A549 (cell line): ENCODE data around the gene GRIK4. TPM values are rescaled to one million over a fixed set of nuclear protein-coding genes. Genes with fewer than 3 reads are reported as not detected.

Experiments used
- ATAC-seq, 2 experiments: fragments of 200-7000 bp in 1 of 2; fragments of >200 bp in 1 of 2; cut with Nextera tagmentation in 1 of 2; cut with Tn5 transposase in 1 of 2; 3 replicates each; pipeline versions ENCODE4 v1.8.0 to v1.9.1; 2018 to 2020; ENCODE audit warnings: mild to moderate bottlenecking in 1 of 2, moderate library complexity in 1 of 2
- CTCF ChIA-PET: fragments of 300-600 bp; sonication (Branson Sonifier 250); formaldehyde crosslinking; extraction: SDS; loops from one replicate; lab custom pipeline; 2021; ENCODE audit warnings: antibody characterized with exemption, inconsistent platforms; lab: Yijun Ruan, JAX
- POLR2A ChIA-PET: fragments of 350-600 bp; formaldehyde crosslinking; extraction: SDS; loops from one replicate; lab custom pipeline; 2021; ENCODE audit warnings: antibody characterized with exemption, inconsistent platforms; lab: Yijun Ruan, JAX
- DNase-seq, 2 experiments: peaks; one replicate each; pipeline versions ENCODE4 v3.0.0 to v3.0.0-alpha.2; 2011 to 2016; ENCODE audit warnings: low read depth in 1 of 2, low spot score in 1 of 2
- FAIRE-seq: peaks from 2 replicates; lab custom pipeline; 2011; peaks lifted over from hg19 to GRCh38; lab: Jason Lieb, UNC
- H3K27ac ChIP-seq, 2 experiments: fragments of >200 bp; sonication (Bioruptor Twin); formaldehyde crosslinking; 3 replicates each; pipeline ENCODE4 v1.5.1; 2016 to 2017
- H3K4me1 ChIP-seq: fragments of >200 bp; sonication (Bioruptor Twin); formaldehyde crosslinking; 3 replicates; pipeline ENCODE4 v1.6.1; 2016
- H3K4me2 ChIP-seq: fragments of >200 bp; sonication (Bioruptor Twin); formaldehyde crosslinking; 3 replicates; pipeline ENCODE4 v1.6.1; 2016
- H3K4me3 ChIP-seq: fragments of >200 bp; sonication (Bioruptor Twin); formaldehyde crosslinking; 3 replicates; pipeline ENCODE4 v1.5.1; 2016
- H3K9me3 ChIP-seq: fragments of >200 bp; sonication (Bioruptor Twin); formaldehyde crosslinking; 3 replicates; pipeline ENCODE4 v1.6.1; 2016
- BCL3 ChIP-seq: fragments of >200 bp; sonication (Bioruptor Twin); formaldehyde crosslinking; IDR thresholded peaks from 3 replicates; pipeline ENCODE4 v1.6.1; 2016
- CBX2 ChIP-seq: fragments of 200-600 bp; sonication (generic); IDR thresholded peaks from 2 replicates; pipeline ENCODE4 v1.6.1; 2016; ENCODE audit warnings: low read depth, mild to moderate bottlenecking, borderline replicate concordance
- CBX8 ChIP-seq: fragments of 200-600 bp; sonication (generic); IDR thresholded peaks from 2 replicates; pipeline ENCODE4 v1.6.1; 2016
- CEBPB ChIP-seq, 2 experiments: fragments of >200 bp in 1 of 2; sonication (Bioruptor Twin) in 1 of 2; formaldehyde crosslinking in 1 of 2; IDR thresholded peaks; 2 replicates each; pipeline ENCODE4 v1.6.1; 2012 to 2016
- CHD2 ChIP-seq: fragments of 150-350 bp; IDR thresholded peaks from 2 replicates; pipeline ENCODE4 v1.6.1; 2014; ENCODE audit warnings: low read length; ENCODE audit not compliant: partially characterized antibody
- CHD4 ChIP-seq: fragments of 200-600 bp; sonication (generic); IDR thresholded peaks from 2 replicates; pipeline ENCODE4 v1.6.1; 2016; ENCODE audit warnings: antibody characterized with exemption, mild to moderate bottlenecking, borderline replicate concordance
- CTCF ChIP-seq: fragments of >200 bp; sonication (Bioruptor Twin); formaldehyde crosslinking; IDR thresholded peaks from 3 replicates; pipeline ENCODE4 v1.5.1; 2016
- EHMT2 ChIP-seq: fragments of 200-600 bp; sonication (generic); IDR thresholded peaks from 2 replicates; pipeline ENCODE4 v1.6.1; 2016; ENCODE audit warnings: antibody characterized with exemption, low read depth, mild to moderate bottlenecking, moderate library complexity
- EP300 ChIP-seq, 2 experiments: fragments of >200 bp; sonication (Bioruptor Twin); formaldehyde crosslinking; IDR thresholded peaks; 2 replicates in 1 of 2; 3 replicates in 1 of 2; pipeline ENCODE4 v1.6.1; 2016 to 2017
- FOSB ChIP-seq: fragments of 250-450 bp; sonication (Bioruptor Pico); IDR thresholded peaks from 2 replicates; pipeline ENCODE4 v1.5.0; 2020; ENCODE audit warnings: mild to moderate bottlenecking, moderate library complexity
- HEYL ChIP-seq: fragments of 250-450 bp; sonication (Bioruptor Pico); IDR thresholded peaks from 2 replicates; pipeline ENCODE4 v1.8.0; 2021; ENCODE audit warnings: mild to moderate bottlenecking, moderate library complexity
- HMGXB4 ChIP-seq: fragments of 250-450 bp; sonication (Bioruptor Pico); IDR thresholded peaks from 2 replicates; pipeline ENCODE4 v1.5.0; 2021; ENCODE audit warnings: mild to moderate bottlenecking, moderate library complexity, borderline replicate concordance
- HOXA7 ChIP-seq: fragments of 250-450 bp; sonication (Bioruptor Pico); IDR thresholded peaks from 2 replicates; pipeline ENCODE4 v1.5.0; 2020; ENCODE audit warnings: mild to moderate bottlenecking, moderate library complexity
- JUN ChIP-seq, 2 experiments: fragments of >200 bp; sonication (Bioruptor Twin); formaldehyde crosslinking; IDR thresholded peaks; 2 replicates in 1 of 2; 3 replicates in 1 of 2; pipeline ENCODE4 v1.6.1; 2016 to 2017
- NR3C1 ChIP-seq: fragments of >200 bp; sonication (Bioruptor Twin); formaldehyde crosslinking; IDR thresholded peaks from 3 replicates; pipeline ENCODE4 v1.6.1; 2017
- POLR2A ChIP-seq: IDR thresholded peaks from 2 replicates; pipeline ENCODE4 v1.6.1; 2012; ENCODE audit warnings: mild to moderate bottlenecking, low read length
- RARB ChIP-seq: fragments of 250-450 bp; sonication (Bioruptor Pico); IDR thresholded peaks from 2 replicates; pipeline ENCODE4 v1.8.0; 2021; ENCODE audit warnings: mild to moderate bottlenecking, moderate library complexity
- RFX5 ChIP-seq: fragments of 450-650 bp; IDR thresholded peaks from 2 replicates; pipeline ENCODE4 v1.7.1; 2014; ENCODE audit warnings: antibody characterized with exemption, mild to moderate bottlenecking, moderate library complexity
- RNF2 ChIP-seq: fragments of 200-600 bp; sonication (generic); IDR thresholded peaks from 2 replicates; pipeline ENCODE4 v1.6.1; 2016; ENCODE audit warnings: low read depth, mild to moderate bottlenecking, antibody characterized with exemption, moderate library complexity, borderline replicate concordance
- SMC3 ChIP-seq: fragments of >200 bp; sonication (Bioruptor Twin); formaldehyde crosslinking; IDR thresholded peaks from 3 replicates; pipeline ENCODE4 v1.6.1; 2018; ENCODE audit warnings: inconsistent platforms
- SREBF2 ChIP-seq: fragments of 450-650 bp; IDR thresholded peaks from 2 replicates; pipeline ENCODE4 v1.6.1; 2014; ENCODE audit warnings: mild to moderate bottlenecking, moderate library complexity
- TP53 ChIP-seq: fragments of 250-450 bp; sonication (Bioruptor Pico); IDR thresholded peaks from 2 replicates; pipeline ENCODE4 v1.5.0; 2021; ENCODE audit warnings: mild to moderate bottlenecking, moderate library complexity
- ZC3H11A ChIP-seq: fragments of 450-650 bp; IDR thresholded peaks from 2 replicates; pipeline ENCODE4 v1.6.1; 2014; ENCODE audit warnings: antibody characterized with exemption, mild to moderate bottlenecking
- ZNF302 ChIP-seq: fragments of 250-450 bp; sonication (Bioruptor Pico); IDR thresholded peaks from 2 replicates; pipeline ENCODE4 v1.9.0; 2021; ENCODE audit warnings: inconsistent platforms, mild to moderate bottlenecking, moderate library complexity
- WGBS: methylation state at CpG from one replicate; pipeline ENCODE4 v1.1.6; 2017; ENCODE audit errors: missing lambda C conversion rate; 5-methylcytosine and 5-hydroxymethylcytosine counted together
- polyA plus RNA-seq, 4 experiments: library from polyadenylated mRNA; depleted of rRNA in 3 of 4; stranded (reverse); fragments of >200 nt; fragmentation: RNase III in 1 of 4; extraction: RNeasy Plus Mini Kit Qiagen cat#74134 plus additional on column Dnase treatment in 1 of 4; gene quantifications; 2 replicates in 3 of 4; 3 replicates in 1 of 4; pipeline ENCODE4 v1.2.3, GENCODE V29; 2011 to 2017
- TF ChIP-seq, protein P1 (sequence below): fragments of 250-450 bp; sonication (Bioruptor Pico); IDR thresholded peaks from 2 replicates; pipeline ENCODE4 v1.5.0; 2020; ENCODE audit warnings: low read depth, mild to moderate bottlenecking, moderate library complexity

Gene GRIK4
- polyA plus RNA-seq, 2 of the 4 experiments (the other 2 are of a cell fraction) = 0.01 TPM; not detected in 1

DNA sequence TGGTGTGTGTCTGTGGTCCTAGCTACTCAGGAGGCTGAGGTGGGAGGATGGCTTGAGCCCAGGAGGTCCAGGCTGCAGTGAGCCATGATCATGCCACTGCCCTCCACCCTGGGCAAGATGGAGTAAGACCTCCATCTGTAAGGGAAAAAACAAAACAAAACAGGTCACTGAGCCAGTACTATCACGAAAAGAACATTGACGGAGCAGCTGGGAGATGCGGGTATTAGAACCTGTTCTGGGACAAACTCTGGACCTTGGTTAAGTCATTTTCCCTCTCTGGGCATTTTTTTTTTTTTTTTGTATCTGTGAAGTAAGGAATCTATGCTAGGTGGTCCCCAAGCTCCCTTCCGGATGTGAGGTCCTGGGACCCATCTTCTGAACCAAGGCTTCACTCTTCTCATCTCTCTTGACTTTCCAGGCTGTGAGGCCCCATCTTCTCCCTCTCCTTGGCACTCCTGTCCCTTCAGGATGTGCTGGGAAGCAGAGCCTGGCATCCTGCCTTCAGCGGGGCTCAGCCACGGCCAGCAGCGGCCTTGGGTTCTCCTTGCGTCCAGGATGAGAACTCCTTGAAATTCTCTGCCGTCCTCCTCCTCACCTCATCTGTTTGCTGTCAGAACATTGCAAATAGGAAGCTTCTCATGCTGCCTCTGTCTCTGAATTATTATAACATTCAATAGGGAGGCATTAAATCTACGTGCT lies 130.8 kb downstream of the GRIK4 start:
- FAIRE-seq = no peak
- H3K4me1 ChIP-seq = no peaks in the 10 kb centered on the region
- no peak overlapping the region for H3K4me2 ChIP-seq
- CTCF ChIA-PET = interaction anchor here (2.4 kb wide), 1 partner anchor 43 kb away, joined by 8 read pairs; no protein-coding TSS in a partner anchor
- ATAC-seq = no peak
- H3K9me3 ChIP-seq = no peaks in the 10 kb centered on the region
- TF ChIP-seq JUN (IDR thresholded peaks at IDR 0.05) = no peak
- TF ChIP-seq ZNF302 (CRISPR knock-in tag) = no peak
- no peak for TF ChIP-seq RNF2
- TF ChIP-seq EP300 (IDR thresholded peaks at IDR 0.05) = no peak
- TF ChIP-seq CBX8 = no peak
- TF ChIP-seq NR3C1 = no peak
- TF ChIP-seq SREBF2 = no peak
- TF ChIP-seq HEYL (CRISPR knock-in tag) = no peak
- TF ChIP-seq CEBPB (IDR thresholded peaks at IDR 0.05) = no peak
- TF ChIP-seq, all 56 proteins: peak for 0
- H3K4me3 ChIP-seq = no peak overlapping the region
- no peak for DNase-seq
- 58% methylated on average over 10 of the region's 10 CpGs for WGBS
- no peak overlapping the region for H3K27ac ChIP-seq
- POLR2A ChIA-PET = no interaction called here

DNA sequence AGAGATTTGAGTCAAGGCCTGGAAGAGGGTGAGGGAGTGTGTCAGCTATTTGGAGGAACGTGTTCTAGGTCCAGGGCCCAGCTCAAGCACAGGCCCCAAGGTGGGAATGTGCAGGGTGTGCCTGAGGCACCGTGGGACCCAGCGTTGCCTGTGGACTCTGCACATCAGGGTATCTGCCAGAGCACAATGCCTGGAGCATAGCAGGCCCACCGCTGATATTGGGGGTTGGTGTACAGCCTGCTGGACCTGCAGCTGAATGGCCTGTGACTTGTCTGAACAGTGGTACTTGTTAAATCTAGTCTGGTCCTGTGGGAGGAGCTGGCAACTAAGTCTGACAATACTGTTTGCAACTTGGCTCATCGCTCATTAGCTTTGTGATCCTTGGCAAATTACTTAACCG lies 131.7 kb downstream of the GRIK4 start:
- Histone ChIP-seq H3K9me3 (no peaks in the 10 kb centered on the region), H3K4me3 (no peak overlapping the region), H3K4me1 (no peaks in the 10 kb centered on the region), H3K27ac (no peak overlapping the region), H3K4me2 (no peak overlapping the region)
- POLR2A ChIA-PET = no interaction called here
- CTCF ChIA-PET = no interaction called here
- no peak for TF ChIP-seq CHD4
- TF ChIP-seq SMC3 = no peak
- TF ChIP-seq EHMT2 = no peak
- TF ChIP-seq HEYL (CRISPR knock-in tag) = no peak
- TF ChIP-seq RFX5 = no peak
- no peak for TF ChIP-seq EP300 (IDR thresholded peaks at IDR 0.05)
- TF ChIP-seq CEBPB (IDR thresholded peaks at IDR 0.05) = no peak
- TF ChIP-seq, protein P1, sequence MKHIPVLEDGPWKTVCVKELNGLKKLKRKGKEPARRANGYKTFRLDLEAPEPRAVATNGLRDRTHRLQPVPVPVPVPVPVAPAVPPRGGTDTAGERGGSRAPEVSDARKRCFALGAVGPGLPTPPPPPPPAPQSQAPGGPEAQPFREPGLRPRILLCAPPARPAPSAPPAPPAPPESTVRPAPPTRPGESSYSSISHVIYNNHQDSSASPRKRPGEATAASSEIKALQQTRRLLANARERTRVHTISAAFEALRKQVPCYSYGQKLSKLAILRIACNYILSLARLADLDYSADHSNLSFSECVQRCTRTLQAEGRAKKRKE (CRISPR knock-in tag) = no peak
- no peak for TF ChIP-seq FOSB (CRISPR knock-in tag)
- TF ChIP-seq CTCF = no peak
- no peak for TF ChIP-seq RARB (CRISPR knock-in tag)
- TF ChIP-seq ZC3H11A = no peak
- TF ChIP-seq POLR2A = no peak
- TF ChIP-seq TP53 (CRISPR knock-in tag) = no peak
- no peak for TF ChIP-seq NR3C1
- TF ChIP-seq HOXA7 (CRISPR knock-in tag) = no peak
- TF ChIP-seq BCL3 = no peak
- TF ChIP-seq HMGXB4 = no peak
- no peak for TF ChIP-seq CBX2
- no peak for TF ChIP-seq CHD2
- FAIRE-seq = no peak
- ATAC-seq = 0 out of 6 replicates have a peak, but pooled peaks of 1 of the 2 experiments have one; percentile 24
- 45% methylated on average over 6 of the region's 6 CpGs for WGBS
- DNase-seq = no peak
